Prostate gland (tissue), 2 donors: ENCODE results near the gene NAGS.

Experiments used
- CTCF ChIP-seq, 4 experiments: fragments of 200-600 bp in 2 of 4; fragments of 450-650 bp in 2 of 4; sonication (generic) in 2 of 4; IDR thresholded peaks; 1 replicate in 3 of 4; 2 replicates in 1 of 4; pipeline ENCODE4 v1.5.1; 2016 to 2019; ENCODE audit warnings: antibody characterized with exemption in 4 of 4, mild to moderate bottlenecking in 2 of 4, moderate library complexity in 2 of 4
- POLR2A ChIP-seq: fragments of 450-650 bp; IDR thresholded peaks from one replicate; pipeline ENCODE4 v1.6.1; 2016; ENCODE audit warnings: antibody characterized with exemption, mild to moderate bottlenecking
- POLR2AphosphoS5 ChIP-seq: sonication (generic); formaldehyde crosslinking; IDR thresholded peaks from one replicate; pipeline ENCODE4 v1.6.1; 2017; ENCODE audit warnings: antibody characterized with exemption

DNA sequence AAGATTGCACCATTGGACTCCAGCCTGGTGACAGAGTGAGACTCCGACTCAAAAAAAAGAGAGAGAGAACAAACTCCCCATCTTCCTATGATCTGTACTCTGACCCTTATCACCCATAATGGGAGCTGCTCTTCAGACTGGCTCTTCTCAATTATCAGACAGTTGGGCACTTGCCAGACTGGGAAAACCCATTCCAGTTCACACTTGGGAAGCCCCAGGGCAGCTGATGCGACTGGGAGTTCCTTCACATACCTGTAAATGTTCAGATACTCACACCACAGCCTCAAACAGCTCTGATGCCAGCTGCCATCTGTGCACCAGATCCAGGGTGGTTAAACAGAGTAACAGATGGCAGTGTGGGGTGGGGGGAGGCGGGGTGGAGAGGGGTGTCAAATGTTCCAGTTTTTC, 34.2 kb downstream of the NAGS start:
- TF ChIP-seq CTCF (IDR thresholded peaks at IDR 0.05): no peak
- TF ChIP-seq POLR2A: no peak
- TF ChIP-seq POLR2AphosphoS5: no peak
